Ascending aorta (tissue), 2 donors: ENCODE results near the gene GTPBP6. TPM values are rescaled to one million over a fixed set of nuclear protein-coding genes. Genes with fewer than 3 reads are reported as not detected.

Experiments
- DNase-seq, 2 donors: peaks; one replicate each; pipeline ENCODE4 v3.0.0-alpha.2; 2019; ENCODE audit warnings: low spot score in 2 of 2
- H3K27ac ChIP-seq, 2 donors: fragments of 200-600 bp; sonication (generic); one replicate each; pipeline ENCODE4 v1.5.1; 2016 to 2017; ENCODE audit warnings: mild to moderate bottlenecking in 1 of 2
- H3K27me3 ChIP-seq: fragments of 200-600 bp; sonication (generic); one replicate; pipeline ENCODE4 v1.5.1; 2017
- H3K36me3 ChIP-seq, 2 donors: fragments of 200-600 bp; sonication (generic); one replicate each; pipeline ENCODE4 v1.5.1; 2016
- H3K4me1 ChIP-seq, 2 donors: fragments of 200-600 bp; sonication (generic); one replicate each; pipeline ENCODE4 v1.5.1; 2016 to 2017; ENCODE audit warnings: mild to moderate bottlenecking in 1 of 2
- H3K4me3 ChIP-seq, 2 donors: fragments of 200-600 bp; sonication (generic); one replicate each; pipeline ENCODE4 v1.5.1; 2016 to 2017; ENCODE audit warnings: mild to moderate bottlenecking in 1 of 2
- H3K9me3 ChIP-seq, 2 donors: fragments of 200-600 bp; sonication (generic); one replicate each; pipeline ENCODE4 v1.5.1; 2016
- intact Hi-C: fragments of 100-400 bp; cut with DNase I; formaldehyde crosslinking; loops from one replicate; pipeline ENCODE4 v1.15.1; 2023
- total RNA-seq: library from RNA; depleted of rRNA; stranded (reverse); fragments of >200 nt; gene quantifications from one replicate; pipeline ENCODE4 v1.1.0, GENCODE V29; 2016
- TF ChIP-seq, protein P1 (sequence below), 3 experiments: fragments of 200-600 bp in 2 of 3; fragments of 450-650 bp in 1 of 3; sonication (generic) in 2 of 3; IDR thresholded peaks; one replicate each; pipeline ENCODE4 v1.5.1; 2016 to 2019; ENCODE audit warnings: antibody characterized with exemption in 3 of 3, mild to moderate bottlenecking in 1 of 3, moderate library complexity in 1 of 3

Gene GTPBP6
- total RNA-seq, 1 donor from 2014 or later = 56.2 TPM

DNA sequence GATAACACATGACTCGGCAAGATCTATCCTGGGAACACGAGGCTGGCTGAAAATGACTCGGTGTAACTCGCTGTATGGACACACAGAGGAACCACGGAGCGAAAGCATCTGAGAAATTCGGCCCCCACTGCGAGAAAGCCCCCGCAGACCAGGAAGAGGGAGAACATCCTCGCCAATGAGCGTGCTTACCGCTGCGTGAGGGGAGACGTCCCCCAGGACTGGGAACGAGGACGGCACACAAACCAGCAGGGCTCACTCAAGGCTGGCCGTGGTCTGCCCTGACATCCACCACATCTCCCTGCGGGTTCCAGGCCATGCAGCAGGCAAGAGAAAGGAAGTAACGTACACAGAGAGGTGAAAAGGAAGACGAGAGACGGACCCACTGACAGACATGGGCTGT, 17.6 kb upstream of the GTPBP6 start:
- peaks cover 0 to 28% of the 10 kb centered on the region in 2 donors for H3K36me3 ChIP-seq
- H3K27ac ChIP-seq = no peak overlapping the region
- TF ChIP-seq, protein P1, sequence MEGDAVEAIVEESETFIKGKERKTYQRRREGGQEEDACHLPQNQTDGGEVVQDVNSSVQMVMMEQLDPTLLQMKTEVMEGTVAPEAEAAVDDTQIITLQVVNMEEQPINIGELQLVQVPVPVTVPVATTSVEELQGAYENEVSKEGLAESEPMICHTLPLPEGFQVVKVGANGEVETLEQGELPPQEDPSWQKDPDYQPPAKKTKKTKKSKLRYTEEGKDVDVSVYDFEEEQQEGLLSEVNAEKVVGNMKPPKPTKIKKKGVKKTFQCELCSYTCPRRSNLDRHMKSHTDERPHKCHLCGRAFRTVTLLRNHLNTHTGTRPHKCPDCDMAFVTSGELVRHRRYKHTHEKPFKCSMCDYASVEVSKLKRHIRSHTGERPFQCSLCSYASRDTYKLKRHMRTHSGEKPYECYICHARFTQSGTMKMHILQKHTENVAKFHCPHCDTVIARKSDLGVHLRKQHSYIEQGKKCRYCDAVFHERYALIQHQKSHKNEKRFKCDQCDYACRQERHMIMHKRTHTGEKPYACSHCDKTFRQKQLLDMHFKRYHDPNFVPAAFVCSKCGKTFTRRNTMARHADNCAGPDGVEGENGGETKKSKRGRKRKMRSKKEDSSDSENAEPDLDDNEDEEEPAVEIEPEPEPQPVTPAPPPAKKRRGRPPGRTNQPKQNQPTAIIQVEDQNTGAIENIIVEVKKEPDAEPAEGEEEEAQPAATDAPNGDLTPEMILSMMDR (IDR thresholded peaks at IDR 0.05) = no peak
- H3K4me3 ChIP-seq = no peak overlapping the region
- H3K9me3 ChIP-seq = no peaks in the 10 kb centered on the region
- intact Hi-C loops = no loop called here
- H3K27me3 ChIP-seq = peaks cover 3% of the 10 kb centered on the region
- no peak for DNase-seq
- H3K4me1 ChIP-seq = no peaks in the 10 kb centered on the region

DNA sequence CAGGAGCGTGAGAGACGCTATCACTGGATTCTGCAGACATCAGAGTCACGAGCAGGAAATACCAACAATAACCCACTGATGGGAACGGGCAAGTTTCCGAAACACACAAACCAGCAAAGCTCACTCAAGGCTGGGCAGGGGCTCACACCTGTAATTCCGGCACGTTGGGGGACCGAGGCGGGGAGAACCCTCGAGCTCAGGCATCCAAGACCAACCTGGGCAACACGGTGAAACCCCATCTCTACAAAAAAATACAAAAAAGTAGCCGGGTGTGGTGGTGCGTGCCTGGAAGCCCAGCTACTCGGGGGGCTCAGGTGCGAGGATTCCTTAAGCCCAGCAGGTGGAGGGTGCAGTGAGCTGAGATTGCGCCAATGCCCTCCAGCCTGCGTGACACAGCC, 17.2 kb upstream of the GTPBP6 start:
- no peak for DNase-seq
- peaks cover 0 to 28% of the 10 kb centered on the region in 2 donors for H3K36me3 ChIP-seq
- H3K27me3 ChIP-seq = peaks cover 7% of the 10 kb centered on the region
- no peaks in the 10 kb centered on the region for H3K4me1 ChIP-seq
- H3K27ac ChIP-seq = no peak overlapping the region
- TF ChIP-seq, protein P1 (IDR thresholded peaks at IDR 0.05) = no peak
- H3K9me3 ChIP-seq = no peaks in the 10 kb centered on the region
- no peak overlapping the region for H3K4me3 ChIP-seq
- intact Hi-C loops = no loop called here

DNA sequence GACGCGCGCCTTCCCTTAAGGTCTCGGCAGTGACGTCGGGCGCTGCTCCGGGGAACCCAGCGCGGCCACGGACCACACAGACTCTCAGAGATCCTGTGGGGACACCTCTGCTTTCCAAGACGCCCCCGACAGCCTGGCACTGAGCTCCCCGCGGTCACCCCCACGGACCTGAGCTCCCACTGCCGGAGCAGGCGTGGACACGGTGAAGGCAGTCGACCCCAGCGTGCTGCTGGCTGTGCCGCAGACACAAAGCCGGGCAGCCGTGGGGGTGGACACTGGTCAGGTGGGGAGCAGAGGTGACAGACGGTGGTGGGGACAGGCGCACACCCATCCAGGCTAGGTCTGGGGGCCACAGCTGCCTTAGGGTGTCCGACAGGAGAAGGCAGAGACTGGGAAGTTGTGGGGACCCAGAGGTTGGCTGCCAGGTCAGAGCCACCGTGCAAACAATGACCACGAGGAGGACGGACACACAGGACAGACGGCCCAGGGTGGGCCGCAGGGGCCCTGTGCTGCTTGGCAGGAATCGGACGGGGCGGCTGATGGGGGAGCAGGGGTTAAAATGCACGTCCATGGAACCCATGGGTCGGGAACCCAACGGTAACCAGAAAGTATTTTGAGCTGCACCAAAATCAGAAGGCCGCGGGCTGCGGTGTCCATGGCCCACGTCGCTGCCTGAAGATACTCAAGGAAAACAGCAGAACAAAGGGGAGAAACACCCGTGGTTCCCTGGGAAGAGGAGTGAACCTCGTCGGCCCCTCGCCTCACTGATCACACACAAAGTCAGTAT, 16.6 kb upstream of the GTPBP6 start:
- no peaks in the 10 kb centered on the region for H3K9me3 ChIP-seq
- peaks cover 0 to 28% of the 10 kb centered on the region in 2 donors for H3K36me3 ChIP-seq
- H3K4me1 ChIP-seq = no peaks in the 10 kb centered on the region
- H3K4me3 ChIP-seq = no peak overlapping the region
- DNase-seq = no peak
- peaks cover 8% of the 10 kb centered on the region for H3K27me3 ChIP-seq
- TF ChIP-seq, protein P1 (IDR thresholded peaks at IDR 0.05) = no peak
- H3K27ac ChIP-seq = no peak overlapping the region
- intact Hi-C loops = no loop called here

DNA sequence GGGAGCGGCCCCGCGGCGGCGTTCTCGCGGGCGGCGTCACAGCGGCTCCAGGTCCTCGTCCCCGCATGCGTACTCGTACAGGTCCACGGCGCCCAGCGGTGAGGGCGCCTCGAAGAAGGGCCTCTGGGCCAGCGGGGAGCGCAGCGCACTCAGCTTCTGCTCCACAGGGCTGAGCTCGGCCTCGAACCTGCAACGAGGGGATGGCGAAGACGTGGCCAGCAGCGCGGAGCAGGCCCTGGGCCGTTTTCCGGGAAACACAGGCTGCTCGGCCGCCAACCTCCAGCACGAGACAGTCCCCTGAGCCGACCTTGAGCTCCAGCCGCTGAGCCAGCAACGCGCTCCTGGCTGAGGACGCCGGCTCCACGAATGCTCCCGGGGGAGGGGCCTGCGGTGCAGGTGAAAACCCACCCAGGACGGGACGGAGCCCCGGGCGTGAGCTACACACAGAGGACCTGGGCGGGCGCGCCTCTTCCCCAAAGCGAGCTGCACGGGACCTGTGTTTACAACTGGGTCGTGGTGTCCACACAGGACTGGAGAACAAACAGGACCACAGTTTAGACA, 15.8 kb upstream of the GTPBP6 start:
- H3K36me3 ChIP-seq = peaks cover 0 to 28% of the 10 kb centered on the region in 2 donors
- no peaks in the 10 kb centered on the region for H3K9me3 ChIP-seq
- H3K4me1 ChIP-seq = no peaks in the 10 kb centered on the region
- no peak overlapping the region for H3K27ac ChIP-seq
- intact Hi-C loops = no loop called here
- peaks cover 8% of the 10 kb centered on the region for H3K27me3 ChIP-seq
- DNase-seq = no peak
- no peak overlapping the region for H3K4me3 ChIP-seq
- TF ChIP-seq, protein P1 (IDR thresholded peaks at IDR 0.05) = no peak

DNA sequence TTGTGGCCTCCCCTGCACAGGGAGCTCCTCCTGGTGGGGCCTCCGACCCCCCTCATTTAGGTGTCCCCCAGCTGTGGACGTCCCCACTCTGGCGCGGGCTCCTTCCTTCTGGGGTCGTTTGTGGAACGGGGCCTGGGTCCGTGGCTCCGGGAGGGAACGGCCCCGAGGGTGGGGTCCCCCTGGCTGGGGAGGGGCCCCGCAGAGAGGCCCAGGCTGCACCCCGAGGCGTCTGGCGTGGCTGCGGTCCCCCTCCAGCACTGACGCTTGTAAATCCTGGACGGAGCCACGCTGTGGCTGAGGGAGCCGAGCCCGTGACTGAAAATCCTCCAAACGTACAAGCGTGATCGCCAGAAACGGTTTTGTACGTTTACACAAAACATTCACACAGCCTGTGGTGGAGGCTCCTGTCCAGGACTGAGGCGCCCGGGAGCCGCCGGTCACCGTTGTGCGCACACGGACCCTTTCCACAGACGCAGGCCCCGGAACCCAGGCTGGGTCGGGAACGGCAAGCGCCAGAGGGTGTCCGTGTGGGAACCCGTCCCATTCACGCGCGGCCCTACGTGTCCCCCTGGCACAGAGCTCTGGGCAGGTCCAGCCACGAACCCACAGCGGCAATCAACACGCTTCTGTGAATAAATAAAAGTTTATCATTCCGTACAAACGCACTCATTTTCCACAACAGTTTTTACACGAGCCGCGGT, 15.2 kb upstream of the GTPBP6 start:
- H3K4me1 ChIP-seq = no peaks in the 10 kb centered on the region
- no peaks in the 10 kb centered on the region for H3K9me3 ChIP-seq
- TF ChIP-seq, protein P1 (IDR thresholded peaks at IDR 0.05) = no peak
- H3K4me3 ChIP-seq = no peak overlapping the region
- DNase-seq = no peak
- intact Hi-C loops = no loop called here
- no peak overlapping the region for H3K27ac ChIP-seq
- H3K36me3 ChIP-seq = peaks cover 0 to 25% of the 10 kb centered on the region in 2 donors
- H3K27me3 ChIP-seq = peaks cover 8% of the 10 kb centered on the region
